NCI-H526 treated with DMSO at 0.1 percent for 48 hours (cell line): ENCODE measurements around the gene PDS5A.
A peak's percentile ranks its signal among the peaks of the same experiment; 100 is the strongest.
"Not testable (repeated sequence)": the region's sequence is repeated elsewhere in the genome, so short reads cannot be mapped to it uniquely, and the experiment has no call there.

ENCODE experiments used
- DNase-seq: peaks from one replicate; lab custom pipeline; 2025; lab: John Stamatoyannopoulos, UW

PDS5A gene

GRCh38 chr4:39977489-39978377 lies at the start of gene PDS5A:
Gene PDS5A (minus strand): TSS chr4:39977911. CDS start chr4:39976577, 1,334 bp downstream.
- DNase-seq, result peak; percentile 84

GRCh38 chr4:40024049-40024448 lies 46.3 kb upstream of the PDS5A start:
- not testable (repeated sequence) for DNase-seq

GRCh38 chr4:40021116-40021515 lies 43.4 kb upstream of the PDS5A start:
- DNase-seq, result not testable (repeated sequence)

- no peak for DNase-seq
These were observed 42.5 kb upstream of the PDS5A start for GRCh38 chr4:40020221-40020620.

- no peak for DNase-seq
These were observed 38.3 kb upstream of the PDS5A start for GRCh38 chr4:40016007-40016406.

GRCh38 chr4:40003986-40004385 lies 26.3 kb upstream of the PDS5A start:
- DNase-seq, result no peak

- no peak for DNase-seq
These were observed 23.0 kb upstream of the PDS5A start for GRCh38 chr4:40000711-40001110.

GRCh38 chr4:39998659-39999345 lies 21.1 kb upstream of the PDS5A start:
- no peak for DNase-seq

- no peak for DNase-seq
These were observed 19.1 kb upstream of the PDS5A start for GRCh38 chr4:39996811-39997210.

GRCh38 chr4:39994406-39994805 lies 16.7 kb upstream of the PDS5A start:
- DNase-seq, result no peak

GRCh38 chr4:39989381-39989780 lies 11.7 kb upstream of the PDS5A start:
- not testable (repeated sequence) for DNase-seq

GRCh38 chr4:39987485-39987884 lies 9.8 kb upstream of the PDS5A start:
- DNase-seq, result no peak

GRCh38 chr4:39978904-39979303 lies 1.2 kb upstream of the PDS5A start:
- DNase-seq, result no peak

GRCh38 chr4:39978378-39978775 lies 666 bp upstream of the PDS5A start:
- no peak for DNase-seq

- peak; percentile 12 for DNase-seq
These were observed 694 bp downstream of the PDS5A start for GRCh38 chr4:39976945-39977488.

- DNase-seq, result peak; percentile 73
These were observed 1.4 kb downstream of the PDS5A start for GRCh38 chr4:39976141-39976944.

GRCh38 chr4:39975488-39976089 lies 2.1 kb downstream of the PDS5A start:
- no peak for DNase-seq

- not testable (repeated sequence) for DNase-seq
These were observed 4.7 kb downstream of the PDS5A start for GRCh38 chr4:39973052-39973451.

GRCh38 chr4:39970671-39971640 lies 6.8 kb downstream of the PDS5A start:
- DNase-seq, result no peak

- no peak for DNase-seq
These were observed 14.1 kb downstream of the PDS5A start for GRCh38 chr4:39963656-39964055.
